IMR-90 (cell line): ENCODE results near the gene GTF2A1. TPM values are rescaled to one million over a fixed set of nuclear protein-coding genes. Genes with fewer than 3 reads are reported as not detected.

Experiments used
- ATAC-seq: fragments of 200-7000 bp; cut with Tn5 transposase; 2 replicates; pipeline ENCODE4 v1.9.1; 2020; ENCODE audit warnings: low read depth, mild to moderate bottlenecking, moderate library complexity
- BruUV-seq: library from RNA; stranded (reverse); fragments of 400-500 nt; replicated peaks from 2 replicates; lab custom pipeline; 2021; lab: Mats Ljungman, UMichigan
- CTCF ChIA-PET: fragments of 300-600 bp; formaldehyde crosslinking; extraction: SDS; loops from one replicate; lab custom pipeline; 2021; ENCODE audit warnings: antibody characterized with exemption; lab: Yijun Ruan, JAX
- POLR2A ChIA-PET: fragments of 300-600 bp; sonication (Branson Sonifier 250); formaldehyde crosslinking; loops from one replicate; lab custom pipeline; 2022; ENCODE audit warnings: antibody characterized with exemption; ENCODE audit not compliant: unreplicated experiment; lab: Charles Lee
- DNase-seq: peaks from one replicate; pipeline ENCODE4 v3.0.0; 2013
- H2AFZ ChIP-seq: replicated peaks from 2 replicates; pipeline ENCODE3; 2013; ENCODE audit warnings: low read length, mild to moderate bottlenecking; ENCODE audit not compliant: poor library complexity
- H2AK5ac ChIP-seq: 2 replicates; pipeline ENCODE4 v1.6.1; 2013; ENCODE audit warnings: low read depth, low read length, inconsistent platforms
- H2AK9ac ChIP-seq: replicated peaks from 2 replicates; pipeline ENCODE3; 2013; ENCODE audit warnings: mild to moderate bottlenecking, low read depth, low read length, moderate library complexity; ENCODE audit not compliant: poor library complexity
- H2BK120ac ChIP-seq: 2 replicates; pipeline ENCODE4 v1.6.1; 2013; ENCODE audit warnings: low read depth, low read length, inconsistent platforms
- H2BK15ac ChIP-seq: 3 replicates; pipeline ENCODE4 v1.6.1; 2013; ENCODE audit warnings: low read depth, low read length, inconsistent platforms
- H2BK20ac ChIP-seq: 2 replicates; pipeline ENCODE4 v1.6.1; 2013; ENCODE audit warnings: low read depth, mild to moderate bottlenecking, inconsistent platforms, low read length, moderate library complexity
- H2BK5ac ChIP-seq: 2 replicates; pipeline ENCODE4 v1.6.1; 2013; ENCODE audit warnings: mild to moderate bottlenecking, low read depth, low read length, inconsistent platforms; ENCODE audit not compliant: poor library complexity, severe bottlenecking
- H3K14ac ChIP-seq: replicated peaks from 2 replicates; pipeline ENCODE4 v1.6.1; 2013; ENCODE audit warnings: low read depth, low read length, inconsistent platforms
- H3K18ac ChIP-seq: 2 replicates; pipeline ENCODE4 v1.6.1; 2013; ENCODE audit warnings: low read depth, low read length, control low read depth
- H3K23ac ChIP-seq: 2 replicates; pipeline ENCODE4 v1.6.1; 2013; ENCODE audit warnings: low read depth, low read length, inconsistent platforms
- H3K27ac ChIP-seq: 2 replicates; pipeline ENCODE4 v1.5.1; 2013; ENCODE audit warnings: mild to moderate bottlenecking, control low read depth, low read length; ENCODE audit not compliant: insufficient read depth
- H3K27me3 ChIP-seq: 2 replicates; pipeline ENCODE4 v1.6.1; 2013; ENCODE audit warnings: low read length; ENCODE audit not compliant: control insufficient read depth, insufficient read depth
- H3K36me3 ChIP-seq: 2 replicates; pipeline ENCODE4 v1.6.1; 2013; ENCODE audit warnings: low read length, mixed read lengths; ENCODE audit not compliant: control insufficient read depth, insufficient read depth
- H3K4ac ChIP-seq: 2 replicates; pipeline ENCODE4 v1.6.1; 2013; ENCODE audit warnings: low read depth, low read length, inconsistent platforms
- H3K4me1 ChIP-seq: 2 replicates; pipeline ENCODE4 v1.6.1; 2013; ENCODE audit warnings: low read length, mixed read lengths; ENCODE audit not compliant: control insufficient read depth, insufficient read depth
- H3K4me2 ChIP-seq: 2 replicates; pipeline ENCODE4 v1.6.1; 2013; ENCODE audit warnings: low read depth, mild to moderate bottlenecking, control low read depth, low read length, moderate library complexity
- H3K4me3 ChIP-seq: 2 replicates; pipeline ENCODE4 v1.5.1; 2013; ENCODE audit warnings: low read depth, mild to moderate bottlenecking, control low read depth, low read length, moderate library complexity; ENCODE audit not compliant: insufficient read depth
- H3K56ac ChIP-seq: 2 replicates; pipeline ENCODE4 v1.6.1; 2013; ENCODE audit warnings: low read length, inconsistent platforms; ENCODE audit not compliant: insufficient read depth; ENCODE audit errors: extremely low read depth
- H3K79me1 ChIP-seq, 2 experiments: 2 replicates each; pipeline ENCODE4 v1.6.1; 2013; ENCODE audit warnings: low read length in 2 of 2, inconsistent platforms in 1 of 2, low read depth in 1 of 2
- H3K9ac ChIP-seq: 2 replicates; pipeline ENCODE4 v1.6.1; 2013; ENCODE audit warnings: low read depth, low read length, control low read depth
- H3K9me1 ChIP-seq: 2 replicates; pipeline ENCODE4 v1.6.1; 2013; ENCODE audit warnings: low read length, inconsistent platforms; ENCODE audit not compliant: insufficient read depth
- H3K9me3 ChIP-seq: 2 replicates; pipeline ENCODE4 v1.6.1; 2013; ENCODE audit warnings: low read length; ENCODE audit not compliant: control insufficient read depth, insufficient read depth
- H4K20me1 ChIP-seq: 2 replicates; pipeline ENCODE4 v1.6.1; 2013; ENCODE audit warnings: low read length, inconsistent platforms; ENCODE audit not compliant: insufficient read depth
- H4K5ac ChIP-seq: 2 replicates; pipeline ENCODE4 v1.6.1; 2013; ENCODE audit warnings: mild to moderate bottlenecking, low read depth, low read length, control low read depth
- H4K8ac ChIP-seq, 2 experiments: 2 replicates each; pipeline ENCODE4 v1.6.1; 2013; ENCODE audit warnings: low read depth in 2 of 2, low read length in 2 of 2, control low read depth in 1 of 2, inconsistent platforms in 1 of 2
- H4K91ac ChIP-seq: 2 replicates; pipeline ENCODE4 v1.6.1; 2013; ENCODE audit warnings: low read depth, low read length, inconsistent platforms; ENCODE audit not compliant: insufficient read depth
- BHLHE40 ChIP-seq: fragments of 150-350 bp; IDR thresholded peaks from 2 replicates; pipeline ENCODE4 v1.6.1; 2016; ENCODE audit warnings: mild to moderate bottlenecking, low read depth, low read length
- CEBPB ChIP-seq: IDR thresholded peaks from 2 replicates; pipeline ENCODE4 v1.6.1; 2012; ENCODE audit warnings: low read depth, low read length, improper control_type of control experiment
- CHD1 ChIP-seq: IDR thresholded peaks from 2 replicates; pipeline ENCODE4 v1.6.1; 2012; ENCODE audit warnings: low read depth, low read length, improper control_type of control experiment
- ELK1 ChIP-seq: fragments of 150-350 bp; IDR thresholded peaks from 2 replicates; pipeline ENCODE4 v1.6.1; 2016; ENCODE audit warnings: low read depth, mild to moderate bottlenecking, low read length, moderate library complexity, borderline replicate concordance
- FOS ChIP-seq: fragments of 150-350 bp; IDR thresholded peaks from 2 replicates; pipeline ENCODE4 v1.6.1; 2016; ENCODE audit warnings: low read depth, low read length
- MAFK ChIP-seq: IDR thresholded peaks from 2 replicates; pipeline ENCODE4 v1.6.1; 2012; ENCODE audit warnings: low read depth, low read length, improper control_type of control experiment
- MAZ ChIP-seq: IDR thresholded peaks from 2 replicates; pipeline ENCODE4 v1.6.1; 2012; ENCODE audit warnings: low read depth, mild to moderate bottlenecking, low read length, improper control_type of control experiment, moderate library complexity, borderline replicate concordance
- MXI1 ChIP-seq: IDR thresholded peaks from 2 replicates; pipeline ENCODE4 v1.6.1; 2012; ENCODE audit warnings: low read depth, mild to moderate bottlenecking, low read length, moderate library complexity, borderline replicate concordance
- NFE2L2 ChIP-seq: fragments of 150-350 bp; IDR thresholded peaks from 2 replicates; pipeline ENCODE4 v1.6.1; 2016; ENCODE audit warnings: low read depth, mild to moderate bottlenecking, low read length
- POLR2A ChIP-seq: IDR thresholded peaks from 2 replicates; pipeline ENCODE4 v1.6.1; 2012; ENCODE audit warnings: mild to moderate bottlenecking, low read depth, low read length
- RAD21 ChIP-seq: IDR thresholded peaks from 2 replicates; pipeline ENCODE4 v1.6.1; 2012; ENCODE audit warnings: low read length, improper control_type of control experiment
- RCOR1 ChIP-seq: IDR thresholded peaks from 2 replicates; pipeline ENCODE4 v1.6.1; 2012; ENCODE audit warnings: mild to moderate bottlenecking, low read length, improper control_type of control experiment; ENCODE audit not compliant: insufficient replicate concordance
- SMC3 ChIP-seq: fragments of 150-350 bp; IDR thresholded peaks from 2 replicates; pipeline ENCODE4 v1.6.1; 2016; ENCODE audit warnings: low read depth, mild to moderate bottlenecking, antibody characterized with exemption, low read length, moderate library complexity
- WGBS, 2 experiments: methylation state at CpG; one replicate each; pipeline versions ENCODE4 v1.1.5 to v1.1.7; 2013; ENCODE audit warnings: missing lambda C conversion rate in 2 of 2; ENCODE audit not compliant: insufficient read length in 1 of 2; ENCODE audit errors: extremely low coverage in 2 of 2; 5-methylcytosine and 5-hydroxymethylcytosine counted together
- dilution Hi-C: fragments of 300-500 bp; cut with HindIII; formaldehyde crosslinking; loops from one replicate; pipeline ENCODE4 v1.14.3; 2018; ENCODE audit warnings: low sequenced_read_pairs; ENCODE audit not compliant: unreplicated experiment
- in situ Hi-C: fragments of 300-500 bp; cut with MboI; formaldehyde crosslinking; loops from 3 replicates; pipeline ENCODE4 v1.14.3; 2019; ENCODE audit warnings: low sequenced_read_pairs, inconsistent platforms, mixed read lengths
- intact Hi-C: fragments of 100-400 bp; cut with micrococcal nuclease; formaldehyde crosslinking; loops from 2 replicates; pipeline ENCODE4 v1.10.0; 2022
- polyA plus RNA-seq, 3 experiments: library from polyadenylated mRNA; depleted of rRNA; stranded (reverse); fragments of >200 nt; gene quantifications; 2 replicates each; pipeline ENCODE4 v1.2.3, GENCODE V29; 2012; ENCODE audit warnings: low replicate concordance in 1 of 3
- total RNA-seq: library from RNA; depleted of rRNA; stranded (reverse); fragments of >200 nt; gene quantifications from 2 replicates; pipeline ENCODE4 v1.2.3, GENCODE V29; 2012
- TF ChIP-seq, protein P1 (sequence below): conservative IDR thresholded peaks from 2 replicates; pipeline ENCODE4 v1.5.1; 2012; ENCODE audit warnings: mild to moderate bottlenecking, low read depth, low read length, improper control_type of control experiment

GTF2A1 gene
- total and polyA plus RNA-seq, 2 of the 4 experiments (the other 2 are of a cell fraction): 16.0 to 60.4 TPM

DNA sequence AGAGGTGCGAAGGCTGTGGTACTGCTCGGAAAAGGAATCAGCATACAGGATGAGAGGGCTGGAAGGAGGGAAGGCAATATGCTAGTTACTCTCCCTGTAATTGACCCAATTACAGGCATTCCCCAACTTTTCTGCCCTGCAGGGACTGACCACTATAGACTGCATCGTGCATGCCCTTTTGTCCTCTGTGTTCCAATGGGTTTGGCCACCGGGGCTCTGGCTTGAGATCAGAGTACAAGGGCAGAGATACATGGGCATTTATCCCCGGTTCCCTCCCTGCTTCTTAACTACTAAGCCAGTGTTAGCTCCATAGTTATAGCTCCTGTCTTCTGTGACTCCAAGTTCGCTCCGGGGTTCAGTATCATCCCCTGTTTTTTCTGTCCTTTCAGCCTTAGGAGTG lies 59.7 kb downstream of the GTF2A1 start:
- DNase-seq (no peak), ATAC-seq (no peak)
- Histone ChIP-seq H4K5ac (no peak overlapping the region), H3K4me1 (no peaks in the 10 kb centered on the region), H2BK120ac (no peak overlapping the region), H2BK5ac (no peak overlapping the region), H3K27ac (no peak overlapping the region), H2BK20ac (no peak overlapping the region), H4K91ac (no peak overlapping the region), H3K27me3 (no peaks in the 10 kb centered on the region), H2BK15ac (no peak overlapping the region), H2AFZ (no peak overlapping the region), H4K8ac (no peak overlapping the region), H2AK5ac (no peak overlapping the region), H4K20me1 (no peaks in the 10 kb centered on the region), H3K23ac (no peak overlapping the region), H3K79me1 (no peaks in the 10 kb centered on the region), H3K9me3 (no peaks in the 10 kb centered on the region), H3K14ac (no peak overlapping the region), H3K18ac (no peak overlapping the region), H3K4ac (no peak overlapping the region), H3K4me2 (no peak overlapping the region), H2AK9ac (no peak overlapping the region), H3K56ac (no peak overlapping the region), H3K4me3 (no peak overlapping the region), H3K36me3 (no peaks in the 10 kb centered on the region), H3K9me1 (no peaks in the 10 kb centered on the region), H3K9ac (no peak overlapping the region)
- POLR2A ChIA-PET: no interaction called here
- intact Hi-C loops (no loop called here), dilution Hi-C loops (no loop called here), in situ Hi-C loops (loop anchor here (10.0 kb wide), 1 partner anchor 166 kb away; no protein-coding TSS in a partner anchor)
- WGBS, 2 experiments: 58% methylated on average over 2 of the region's 7 CpGs; no CpG with 5 or more reads in 1 of the 2 experiments
- CTCF ChIA-PET: interaction anchor here (3.0 kb wide), 1 partner anchor 9 kb away, joined by 13 read pairs; no protein-coding TSS in a partner anchor
- BruUV-seq: no TSS peak
- TF ChIP-seq CHD1: no peak
- TF ChIP-seq, protein P1, sequence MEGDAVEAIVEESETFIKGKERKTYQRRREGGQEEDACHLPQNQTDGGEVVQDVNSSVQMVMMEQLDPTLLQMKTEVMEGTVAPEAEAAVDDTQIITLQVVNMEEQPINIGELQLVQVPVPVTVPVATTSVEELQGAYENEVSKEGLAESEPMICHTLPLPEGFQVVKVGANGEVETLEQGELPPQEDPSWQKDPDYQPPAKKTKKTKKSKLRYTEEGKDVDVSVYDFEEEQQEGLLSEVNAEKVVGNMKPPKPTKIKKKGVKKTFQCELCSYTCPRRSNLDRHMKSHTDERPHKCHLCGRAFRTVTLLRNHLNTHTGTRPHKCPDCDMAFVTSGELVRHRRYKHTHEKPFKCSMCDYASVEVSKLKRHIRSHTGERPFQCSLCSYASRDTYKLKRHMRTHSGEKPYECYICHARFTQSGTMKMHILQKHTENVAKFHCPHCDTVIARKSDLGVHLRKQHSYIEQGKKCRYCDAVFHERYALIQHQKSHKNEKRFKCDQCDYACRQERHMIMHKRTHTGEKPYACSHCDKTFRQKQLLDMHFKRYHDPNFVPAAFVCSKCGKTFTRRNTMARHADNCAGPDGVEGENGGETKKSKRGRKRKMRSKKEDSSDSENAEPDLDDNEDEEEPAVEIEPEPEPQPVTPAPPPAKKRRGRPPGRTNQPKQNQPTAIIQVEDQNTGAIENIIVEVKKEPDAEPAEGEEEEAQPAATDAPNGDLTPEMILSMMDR: no peak
- no peak for TF ChIP-seq CEBPB
- TF ChIP-seq RAD21: no peak
- TF ChIP-seq MAZ: no peak
- TF ChIP-seq POLR2A: no peak
- no peak for TF ChIP-seq NFE2L2
- no peak for TF ChIP-seq MAFK
- no peak for TF ChIP-seq RCOR1
- TF ChIP-seq FOS: no peak
- TF ChIP-seq ELK1: no peak
- TF ChIP-seq SMC3: no peak
- TF ChIP-seq MXI1: no peak
- TF ChIP-seq BHLHE40: no peak
